DND-41 (cell line): Measurements from ENCODE around the gene POMZP3.
"Not testable (repeated sequence)": the region's sequence is repeated elsewhere in the genome, so short reads cannot be mapped to it uniquely, and the experiment has no call there.

Source experiments
- ATAC-seq: fragments of 200-7000 bp; cut with Tn5 transposase; 3 replicates; pipeline ENCODE4 v1.9.1; 2021; ENCODE audit warnings: low read depth; ENCODE audit not compliant: insufficient read depth
- DNase-seq: peaks from one replicate; pipeline ENCODE4 v3.0.0-alpha.2; 2020
- H2AFZ ChIP-seq: 2 replicates; pipeline ENCODE4 v1.6.0; 2012; ENCODE audit warnings: low read depth, low read length
- H3K27ac ChIP-seq: 2 replicates; pipeline ENCODE4 v1.5.1; 2012; ENCODE audit warnings: low read length, inconsistent platforms
- H3K27me3 ChIP-seq: fragments of 200-600 bp; sonication (generic); 2 replicates; pipeline ENCODE4 v1.6.0; 2012; ENCODE audit warnings: low read length, mild to moderate bottlenecking, inconsistent platforms; ENCODE audit not compliant: insufficient read depth, poor library complexity
- H3K36me3 ChIP-seq: 2 replicates; pipeline ENCODE4 v1.5.1; 2012; ENCODE audit warnings: low read length, inconsistent platforms; ENCODE audit not compliant: insufficient read depth
- H3K4me1 ChIP-seq: 2 replicates; pipeline ENCODE4 v1.5.1; 2012; ENCODE audit warnings: mild to moderate bottlenecking, low read length; ENCODE audit not compliant: insufficient read depth
- H3K4me2 ChIP-seq: 2 replicates; pipeline ENCODE4 v1.6.0; 2012; ENCODE audit warnings: mild to moderate bottlenecking, moderate library complexity, low read length, inconsistent platforms; ENCODE audit not compliant: insufficient read depth
- H3K4me3 ChIP-seq, 2 experiments: fragments of 200-600 bp in 1 of 2; shearing (Covaris generic) in 1 of 2; 2 replicates each; pipeline ENCODE4 v1.5.1; 2012 to 2016; ENCODE audit warnings: inconsistent platforms in 2 of 2, low read length in 2 of 2, mild to moderate bottlenecking in 2 of 2, low read depth in 1 of 2, moderate library complexity in 1 of 2
- H3K79me2 ChIP-seq: 2 replicates; pipeline ENCODE4 v1.6.0; 2012; ENCODE audit warnings: low read length, inconsistent platforms; ENCODE audit not compliant: insufficient read depth
- H3K9ac ChIP-seq: 2 replicates; pipeline ENCODE4 v1.6.0; 2012; ENCODE audit warnings: low read depth, mild to moderate bottlenecking, inconsistent platforms, low read length, moderate library complexity
- H3K9me3 ChIP-seq: 2 replicates; pipeline ENCODE4 v1.5.1; 2012; ENCODE audit warnings: low read length, moderate library complexity, mild to moderate bottlenecking, inconsistent platforms; ENCODE audit not compliant: insufficient read depth, severe bottlenecking
- H4K20me1 ChIP-seq: 2 replicates; pipeline ENCODE4 v1.6.0; 2012; ENCODE audit warnings: low read length; ENCODE audit not compliant: insufficient read depth

The POMZP3 gene

DNA sequence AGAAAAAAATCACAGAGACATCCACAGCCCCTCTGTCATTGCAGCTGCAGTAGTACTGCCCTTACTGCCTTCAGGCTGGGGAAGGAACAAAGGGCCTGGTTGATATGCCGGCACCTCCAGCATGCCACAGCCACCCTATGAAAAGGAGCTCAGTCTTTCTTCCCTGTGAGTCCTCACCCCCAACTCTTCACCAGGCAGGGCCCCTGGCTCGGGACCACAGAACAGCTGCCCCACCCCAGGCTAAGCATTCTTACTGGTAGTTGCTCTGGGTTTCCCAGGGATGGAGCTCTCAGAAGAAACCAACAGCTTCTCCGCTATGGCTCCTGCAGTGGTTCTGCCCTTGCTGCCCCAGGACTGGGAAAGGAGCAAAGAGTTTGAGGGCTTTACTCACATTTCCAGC lies 36.0 kb downstream of the POMZP3 start:
- H3K4me2 ChIP-seq, H3K27me3 ChIP-seq, H3K9me3 ChIP-seq, H3K4me3 ChIP-seq, DNase-seq, H2AFZ ChIP-seq, H3K27ac ChIP-seq, H3K9ac ChIP-seq, H3K4me1 ChIP-seq, ATAC-seq: not testable (repeated sequence)
- Histone ChIP-seq H4K20me1 (peaks cover 10% of the 10 kb centered on the region; the same call in 1 of the 2 replicates), H3K79me2 (peaks cover 23% of the 10 kb centered on the region), H3K36me3 (peaks cover 12% of the 10 kb centered on the region)

DNA sequence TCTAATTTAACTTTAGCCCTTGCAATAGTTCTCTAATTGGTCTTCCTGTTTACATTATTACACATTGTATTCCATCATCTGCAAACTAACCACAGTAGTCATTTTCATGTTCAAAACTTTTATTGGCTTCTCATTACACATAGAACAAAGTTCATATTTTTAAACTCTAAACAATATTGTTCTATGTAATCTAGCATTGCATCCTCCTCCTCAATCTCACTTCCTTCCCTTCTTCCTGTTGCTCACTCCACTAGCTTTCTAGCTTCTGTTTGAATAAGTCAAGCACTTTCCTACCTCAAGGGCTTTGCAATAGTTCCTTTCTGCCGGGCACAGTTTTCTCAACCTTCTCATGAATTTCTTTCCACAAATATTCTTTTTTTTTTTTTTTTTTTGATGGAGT lies 38.5 kb downstream of the POMZP3 start:
- not testable (repeated sequence) for H3K4me1 ChIP-seq, H3K4me2 ChIP-seq, H3K4me3 ChIP-seq, H3K9me3 ChIP-seq, ATAC-seq, DNase-seq, H3K9ac ChIP-seq, H3K27ac ChIP-seq, H2AFZ ChIP-seq, H3K27me3 ChIP-seq
- Histone ChIP-seq H4K20me1 (peaks cover 14% of the 10 kb centered on the region; the same call in 1 of the 2 replicates), H3K36me3 (peaks cover 12% of the 10 kb centered on the region), H3K79me2 (peaks cover 35% of the 10 kb centered on the region)

DNA sequence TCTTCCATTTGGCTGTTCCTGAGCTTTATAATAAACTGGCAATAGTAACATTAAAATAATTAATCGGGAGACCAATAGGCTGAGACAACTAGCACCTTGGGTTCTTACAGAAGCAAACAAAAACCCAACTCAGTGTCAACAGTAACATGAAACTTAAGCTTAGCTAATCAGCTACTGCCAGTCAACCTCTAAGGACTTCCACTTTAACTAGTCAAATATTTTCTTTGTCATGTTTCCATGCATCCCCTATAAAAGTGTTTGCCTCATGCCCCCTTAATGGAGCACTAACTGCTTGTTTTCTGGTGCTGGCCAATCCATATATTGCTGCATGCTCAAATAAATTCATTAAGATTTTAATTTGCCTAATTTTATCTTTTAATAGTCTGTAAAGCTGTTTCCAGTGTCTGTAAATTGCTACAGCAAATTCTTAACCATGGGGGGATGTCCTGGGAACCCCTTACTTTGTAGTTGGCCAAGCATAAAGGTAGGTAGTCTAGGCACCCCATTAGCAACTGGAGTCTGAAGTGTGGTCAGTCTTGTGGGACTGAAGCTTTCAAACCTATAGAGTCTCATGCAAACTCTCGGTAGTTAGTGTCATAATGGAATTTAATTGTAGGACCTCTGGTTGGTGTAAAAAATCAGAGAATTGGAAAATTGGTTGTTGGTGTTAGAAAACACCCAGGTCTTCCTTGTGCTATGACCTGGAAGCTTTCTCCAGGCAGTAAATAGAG lies 40.3 kb downstream of the POMZP3 start:
- H3K4me1 ChIP-seq, ATAC-seq, H3K4me3 ChIP-seq, H3K27me3 ChIP-seq, H3K9ac ChIP-seq, H3K9me3 ChIP-seq, H3K4me2 ChIP-seq, DNase-seq, H3K27ac ChIP-seq, H2AFZ ChIP-seq: not testable (repeated sequence)
- H3K36me3 ChIP-seq, result peaks cover 12% of the 10 kb centered on the region
- peaks cover 15% of the 10 kb centered on the region; the same call in 1 of the 2 replicates for H4K20me1 ChIP-seq
- H3K79me2 ChIP-seq, result peaks cover 40% of the 10 kb centered on the region

DNA sequence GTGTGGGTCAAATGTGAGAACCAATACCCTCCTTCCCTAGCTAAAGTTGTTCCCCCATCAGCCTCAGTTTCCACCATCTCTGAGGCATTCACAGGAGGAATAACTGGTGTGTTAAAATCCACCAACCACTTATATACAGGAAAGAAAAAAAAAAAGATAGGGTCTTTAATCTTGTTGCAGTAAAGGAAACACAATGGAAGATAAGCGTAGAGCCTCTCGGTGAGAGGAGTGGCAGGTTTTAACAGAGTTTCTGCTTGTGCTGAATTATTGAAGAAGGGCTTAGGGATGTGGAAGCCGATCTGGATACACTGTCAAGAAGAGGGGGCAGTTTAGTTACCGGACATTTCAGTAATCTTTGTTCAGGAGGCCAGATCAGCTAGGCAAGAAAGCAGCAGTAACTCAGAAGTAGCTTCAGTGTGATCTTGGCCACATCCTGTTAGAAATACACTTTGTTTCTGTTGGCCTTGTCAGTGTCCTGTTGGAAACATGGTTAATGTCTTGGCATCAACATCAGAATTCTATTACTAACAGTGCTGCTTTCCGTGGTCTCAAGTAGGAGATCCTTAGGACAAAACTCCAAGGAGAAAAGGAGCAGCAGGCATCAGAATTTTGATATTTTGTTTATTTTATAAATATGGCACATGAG lies 43.3 kb downstream of the POMZP3 start:
- not testable (repeated sequence) for H3K9me3 ChIP-seq, H3K9ac ChIP-seq, H2AFZ ChIP-seq, H3K27me3 ChIP-seq, H3K4me3 ChIP-seq, DNase-seq, H3K4me2 ChIP-seq, H3K27ac ChIP-seq, H3K4me1 ChIP-seq, H3K36me3 ChIP-seq
- peaks cover 13% of the 10 kb centered on the region; the same call in 1 of the 2 replicates for H4K20me1 ChIP-seq
- 0 out of 3 replicates have a peak, but pooled peaks have one; percentile 47 for ATAC-seq
- H3K79me2 ChIP-seq, result peaks cover 30% of the 10 kb centered on the region

DNA sequence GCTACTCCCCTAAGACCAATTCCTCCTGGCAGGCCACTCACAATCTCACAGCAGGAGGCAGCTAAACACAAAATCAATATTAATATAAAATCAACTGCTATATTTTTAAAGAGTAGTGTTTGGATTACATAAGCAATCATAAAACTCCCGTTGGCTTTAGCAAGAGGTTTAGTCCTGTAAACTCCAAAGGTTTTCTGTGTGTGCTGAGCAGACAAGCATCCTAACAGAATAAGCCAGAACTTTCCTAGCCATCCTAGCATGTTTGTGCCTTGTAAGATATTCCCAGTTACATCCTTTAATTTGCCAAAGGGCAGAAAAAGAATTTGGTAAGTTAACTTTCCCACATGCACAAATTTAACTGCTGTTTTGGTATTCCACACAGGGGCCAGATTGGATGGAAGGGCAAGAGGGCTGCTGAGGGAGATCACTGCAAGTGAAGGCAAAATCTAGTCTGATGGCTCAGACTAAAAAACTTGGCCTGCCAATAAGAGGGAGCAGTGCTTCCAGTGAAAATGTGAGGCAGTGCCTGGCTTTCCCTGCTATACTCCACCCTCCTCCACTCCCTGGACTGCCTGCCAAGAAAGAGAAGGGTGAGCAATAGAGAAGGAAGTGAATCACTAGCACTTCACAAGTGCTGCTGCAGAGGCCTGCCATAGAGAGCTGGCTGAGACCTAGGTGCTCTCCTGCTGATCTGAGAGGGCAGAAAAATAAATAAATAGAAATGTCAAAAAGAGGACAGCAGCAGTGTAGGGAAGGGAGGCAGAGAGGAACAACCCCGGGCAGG lies 44.0 kb downstream of the POMZP3 start:
- H2AFZ ChIP-seq, H3K4me2 ChIP-seq, H3K9me3 ChIP-seq, H3K9ac ChIP-seq, H3K27me3 ChIP-seq, H3K4me3 ChIP-seq, DNase-seq, H3K4me1 ChIP-seq, H3K27ac ChIP-seq, H3K36me3 ChIP-seq: not testable (repeated sequence)
- ATAC-seq, result peak; percentile 66; the same call in 2 of the 3 replicates
- Histone ChIP-seq H4K20me1 (peaks cover 13% of the 10 kb centered on the region; the same call in 1 of the 2 replicates), H3K79me2 (peaks cover 30% of the 10 kb centered on the region)

DNA sequence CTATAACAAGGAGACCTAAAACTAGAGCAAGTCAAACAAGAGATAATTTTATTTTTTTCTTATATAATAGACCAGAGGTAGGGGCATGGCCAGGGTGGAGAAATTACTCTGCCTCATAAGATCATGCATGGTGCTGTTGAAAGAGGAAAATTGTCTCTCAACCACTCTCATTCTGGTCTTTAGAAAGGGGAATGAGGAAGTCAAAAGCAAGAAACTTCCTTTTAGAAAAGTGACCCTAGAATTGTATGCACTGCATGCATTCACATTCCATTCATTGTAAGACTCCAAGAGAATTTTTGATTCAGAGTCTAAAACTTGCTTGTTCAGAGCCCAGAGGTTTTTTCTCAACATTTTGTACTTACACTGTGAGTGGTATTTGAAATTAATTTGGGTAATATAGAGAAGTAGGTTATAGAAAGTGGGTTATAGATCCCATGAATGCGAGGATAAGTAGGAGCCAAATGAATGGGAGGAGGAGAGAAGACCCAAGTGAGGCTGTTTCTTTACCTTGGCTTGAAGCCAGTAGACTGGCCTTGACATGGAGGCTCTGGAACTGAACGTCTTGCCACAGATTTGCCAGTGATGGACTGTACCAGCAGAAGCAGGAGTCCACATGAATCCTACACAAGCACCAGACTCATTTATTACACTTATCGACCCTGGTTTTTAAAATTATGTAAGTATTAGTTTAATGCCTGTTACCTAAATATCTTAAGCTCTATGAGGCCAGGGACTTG lies 51.0 kb downstream of the POMZP3 start:
- H3K27ac ChIP-seq, H3K4me3 ChIP-seq, H3K4me1 ChIP-seq, DNase-seq, H4K20me1 ChIP-seq, H3K9ac ChIP-seq, ATAC-seq, H3K4me2 ChIP-seq, H3K27me3 ChIP-seq, H3K9me3 ChIP-seq, H2AFZ ChIP-seq: not testable (repeated sequence)
- Histone ChIP-seq H3K36me3 (peaks cover 15% of the 10 kb centered on the region; the same call in 1 of the 2 replicates), H3K79me2 (peaks cover 11% of the 10 kb centered on the region)

DNA sequence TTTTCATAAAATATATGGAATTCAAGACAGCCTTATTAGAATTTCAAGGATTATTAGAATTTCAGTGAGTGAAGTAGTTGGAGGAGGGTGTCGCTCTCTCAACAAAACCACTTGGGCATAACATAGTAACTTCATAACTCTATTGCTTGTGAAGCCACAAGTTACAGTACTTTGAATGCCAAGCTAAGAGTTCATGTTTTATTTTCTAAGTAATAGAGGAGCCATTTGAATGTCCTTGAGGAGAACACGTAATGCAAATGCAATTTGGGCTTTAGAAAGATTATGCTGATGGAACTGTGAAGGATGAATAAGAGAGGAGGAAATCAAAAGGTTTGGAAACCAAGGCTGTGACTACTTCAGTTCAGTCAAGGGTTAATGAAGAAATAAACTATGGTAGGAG lies 51.6 kb downstream of the POMZP3 start:
- H3K27me3 ChIP-seq, H2AFZ ChIP-seq, H3K4me3 ChIP-seq, H3K4me2 ChIP-seq, H3K27ac ChIP-seq, H3K9ac ChIP-seq, H3K4me1 ChIP-seq, H4K20me1 ChIP-seq, DNase-seq, ATAC-seq, H3K9me3 ChIP-seq: not testable (repeated sequence)
- Histone ChIP-seq H3K36me3 (peaks cover 15% of the 10 kb centered on the region; the same call in 1 of the 2 replicates), H3K79me2 (peaks cover 11% of the 10 kb centered on the region)
